Stimulated activated memory B cell treated with anti-CD40 and anti-IgM and Interleukin-4, amounts not matched to agents 10 μg/mL and 1 μg/mL and 100 μg/mL, for 72 hours (primary cell): ENCODE data around the gene ABHD12.

Experiments
- ATAC-seq: fragments of 150-1000 bp; cut with Tn5 transposase; 2 replicates; pipeline ENCODE4 v1.10.0; 2021
- H3K27ac Mint-ChIP-seq: one replicate; pipeline ENCODE4 v1.8.0; 2022; ENCODE audit warnings: mild to moderate bottlenecking, mixed read lengths
- H3K27me3 Mint-ChIP-seq: one replicate; pipeline ENCODE4 v1.8.0; 2022; ENCODE audit warnings: mixed read lengths
- H3K36me3 Mint-ChIP-seq: one replicate; pipeline ENCODE4 v1.8.0; 2022; ENCODE audit warnings: mixed read lengths
- H3K4me1 Mint-ChIP-seq: one replicate; pipeline ENCODE4 v1.8.0; 2022; ENCODE audit warnings: mixed read lengths
- H3K4me3 Mint-ChIP-seq: one replicate; pipeline ENCODE4 v1.8.0; 2022; ENCODE audit warnings: mild to moderate bottlenecking, moderate library complexity, mixed read lengths
- H3K9me3 Mint-ChIP-seq: one replicate; pipeline ENCODE4 v1.8.0; 2022; ENCODE audit warnings: mixed read lengths

ABHD12 gene

DNA sequence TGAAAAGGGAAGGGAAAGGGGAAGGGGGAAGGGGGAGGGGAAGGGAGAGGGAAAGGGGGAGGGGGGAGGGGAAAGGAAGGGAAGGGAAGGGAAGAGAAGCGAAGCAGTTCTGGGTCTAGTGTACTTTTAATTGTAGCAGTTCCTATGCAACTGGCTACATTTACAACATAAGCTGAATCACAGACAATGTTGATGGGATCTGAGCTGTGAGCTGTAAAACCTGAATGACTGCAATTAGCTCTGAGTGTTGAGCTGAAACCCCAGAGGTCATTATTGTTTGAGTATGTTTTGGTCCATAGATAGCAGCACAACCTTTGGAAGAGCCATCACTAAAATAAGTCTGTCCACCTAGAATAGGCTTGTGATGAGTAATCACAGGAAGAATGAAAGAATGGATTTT is 7.2 kb upstream of the ABHD12 start:
- peaks cover 11% of the 10 kb centered on the region for H3K4me1 Mint-ChIP-seq
- H3K27me3 Mint-ChIP-seq: peaks cover 13% of the 10 kb centered on the region
- ATAC-seq: no peak
- no peak overlapping the region for H3K4me3 Mint-ChIP-seq
- H3K36me3 Mint-ChIP-seq: peaks cover 5% of the 10 kb centered on the region
- H3K9me3 Mint-ChIP-seq: peaks cover 5% of the 10 kb centered on the region
- H3K27ac Mint-ChIP-seq: no peak overlapping the region

DNA sequence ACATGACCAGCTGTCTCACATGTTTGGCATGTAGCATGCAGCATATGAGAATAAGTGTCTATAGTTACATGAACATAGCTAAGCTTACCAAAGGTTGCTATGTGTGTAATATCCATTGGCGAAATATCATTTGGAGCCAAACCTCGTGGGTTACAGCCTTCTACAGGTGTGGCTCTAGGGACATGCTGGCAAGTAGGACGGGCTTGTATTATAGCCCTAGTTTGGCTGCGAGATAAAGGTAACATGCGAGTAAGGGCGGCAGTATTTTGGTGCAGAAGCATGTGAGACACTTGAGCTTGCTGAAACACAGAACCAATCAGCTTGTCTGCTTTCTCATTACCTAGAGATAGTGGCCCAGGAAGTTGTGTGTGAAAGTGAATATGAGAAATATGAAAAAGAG is 6.5 kb upstream of the ABHD12 start:
- Mint-ChIP-seq H3K9me3 (no peaks in the 10 kb centered on the region), H3K36me3 (no peaks in the 10 kb centered on the region), H3K27ac (no peak overlapping the region), H3K4me3 (no peak overlapping the region), H3K27me3 (peaks cover 13% of the 10 kb centered on the region), H3K4me1 (peaks cover 11% of the 10 kb centered on the region)
- ATAC-seq: no peak

- Mint-ChIP-seq H3K27ac (no peak overlapping the region), H3K4me1 (peaks cover 11% of the 10 kb centered on the region), H3K9me3 (no peaks in the 10 kb centered on the region), H3K27me3 (peaks cover 13% of the 10 kb centered on the region), H3K36me3 (no peaks in the 10 kb centered on the region), H3K4me3 (no peak overlapping the region)
- no peak for ATAC-seq
These were observed 4.4 kb upstream of the ABHD12 start for GRCh38 chr20:25394996-25395395.

DNA sequence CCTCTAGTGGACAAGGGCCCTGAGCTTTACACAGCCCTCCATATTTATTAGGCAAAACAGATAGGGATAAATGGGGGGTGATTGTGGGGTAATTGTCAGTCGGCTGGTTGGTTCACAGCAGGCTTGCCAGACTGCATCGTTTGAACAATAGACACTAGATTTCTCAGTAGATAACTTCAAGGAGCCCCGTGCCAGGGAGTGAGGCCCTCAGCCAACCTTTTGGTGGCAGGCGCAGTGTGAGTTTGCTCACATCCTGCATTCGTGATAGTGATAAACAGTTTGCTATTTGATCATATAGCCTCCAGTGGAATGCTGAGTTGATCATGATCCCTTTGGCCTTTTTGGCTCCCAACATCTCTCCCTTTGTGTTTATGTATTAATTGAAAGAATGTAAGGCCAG is 3.6 kb upstream of the ABHD12 start:
- H3K36me3 Mint-ChIP-seq: no peaks in the 10 kb centered on the region
- no peak overlapping the region for H3K27ac Mint-ChIP-seq
- H3K4me1 Mint-ChIP-seq: peaks cover 14% of the 10 kb centered on the region
- H3K9me3 Mint-ChIP-seq: no peaks in the 10 kb centered on the region
- H3K27me3 Mint-ChIP-seq: peaks cover 13% of the 10 kb centered on the region
- ATAC-seq: no peak
- H3K4me3 Mint-ChIP-seq: no peak overlapping the region

GRCh38 chr20:25389858-25390537 is 637 bp downstream of the ABHD12 start:
- Mint-ChIP-seq H3K27me3 (no peaks in the 10 kb centered on the region), H3K4me1 (peaks cover 10% of the 10 kb centered on the region), H3K27ac (no peak overlapping the region), H3K36me3 (peaks cover 6% of the 10 kb centered on the region), H3K4me3 (peak overlapping the region; percentile 75), H3K9me3 (no peaks in the 10 kb centered on the region)
- ATAC-seq: peak; percentile 31

- Mint-ChIP-seq H3K36me3 (peaks cover 6% of the 10 kb centered on the region), H3K4me3 (peak overlapping the region; percentile 75), H3K27me3 (no peaks in the 10 kb centered on the region), H3K27ac (no peak overlapping the region), H3K9me3 (no peaks in the 10 kb centered on the region), H3K4me1 (peaks cover 12% of the 10 kb centered on the region)
- no peak for ATAC-seq
These were observed 1.2 kb downstream of the ABHD12 start for GRCh38 chr20:25389401-25389857.

DNA sequence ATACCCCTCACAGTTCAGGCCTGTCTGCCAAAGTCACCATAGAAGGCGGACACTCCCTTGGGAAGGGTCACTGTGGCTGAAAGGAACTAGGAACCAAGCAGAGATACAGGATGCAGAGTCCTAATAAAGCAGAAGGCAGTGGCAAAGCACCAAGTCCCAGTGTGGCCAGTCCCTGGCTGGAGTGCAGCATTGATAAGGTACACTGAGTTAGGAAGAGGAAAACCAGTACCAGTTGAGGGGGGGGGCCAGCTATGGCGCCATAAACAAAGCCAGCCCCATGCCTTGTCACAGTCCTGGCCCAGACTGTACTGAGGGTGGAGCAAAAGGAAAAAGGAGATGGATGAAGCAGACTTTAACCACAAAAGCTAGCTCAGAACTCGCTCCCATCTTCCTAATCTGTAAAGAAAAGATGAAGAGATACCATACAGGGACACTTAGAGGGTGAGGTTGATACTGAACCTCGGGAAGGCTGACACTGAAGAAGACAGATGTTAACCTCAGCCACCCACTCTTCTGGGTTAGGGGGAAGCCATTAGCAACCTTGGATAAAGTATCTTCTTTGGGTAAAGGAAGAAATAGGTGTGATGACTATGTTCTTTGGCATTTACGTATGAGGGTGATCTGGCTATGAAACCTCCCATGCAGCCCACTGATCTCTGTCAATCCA is 7.8 kb downstream of the ABHD12 start:
- Mint-ChIP-seq H3K27me3 (no peaks in the 10 kb centered on the region), H3K36me3 (peaks cover 22% of the 10 kb centered on the region), H3K9me3 (no peaks in the 10 kb centered on the region), H3K4me1 (peaks cover 52% of the 10 kb centered on the region), H3K4me3 (no peak overlapping the region), H3K27ac (no peak overlapping the region)
- no peak for ATAC-seq

DNA sequence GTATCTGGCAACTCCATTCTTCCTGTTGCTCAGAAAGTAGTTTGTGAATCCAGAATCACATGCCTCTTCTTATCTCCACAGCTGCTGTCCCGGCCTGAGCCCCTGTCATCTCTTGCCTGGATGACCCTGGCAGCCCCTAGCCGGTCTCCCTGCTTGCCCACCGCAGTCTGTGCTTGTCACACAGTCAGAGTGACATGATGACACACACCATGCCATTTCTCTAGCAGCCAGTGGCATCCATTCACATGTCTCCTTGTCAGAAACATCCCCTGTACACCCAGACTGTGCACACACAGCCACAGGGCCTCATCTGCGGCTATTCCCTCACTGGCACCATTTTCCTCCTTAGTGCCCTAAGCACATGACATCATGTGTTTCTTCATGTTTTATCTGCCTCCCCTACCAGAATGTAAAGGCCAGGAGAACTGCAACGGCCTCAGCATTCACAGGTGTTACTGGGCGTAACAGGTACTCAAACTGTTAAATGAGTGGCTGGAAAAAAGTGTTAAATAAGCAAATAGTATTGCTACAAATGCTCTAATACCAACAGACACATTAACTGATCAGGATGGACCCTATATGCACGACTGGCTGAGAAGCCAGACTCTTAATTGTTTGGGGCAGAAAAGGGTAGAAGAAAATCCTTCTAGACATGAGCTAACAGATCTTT is 9.6 kb downstream of the ABHD12 start:
- Mint-ChIP-seq H3K4me3 (no peak overlapping the region), H3K4me1 (peaks cover 52% of the 10 kb centered on the region), H3K36me3 (peaks cover 22% of the 10 kb centered on the region), H3K27me3 (no peaks in the 10 kb centered on the region), H3K27ac (no peak overlapping the region), H3K9me3 (no peaks in the 10 kb centered on the region)
- ATAC-seq: no peak

GRCh38 chr20:25378884-25379733 is 11.5 kb downstream of the ABHD12 start:
- Mint-ChIP-seq H3K27ac (peak overlapping the region; percentile 69), H3K4me3 (peak overlapping the region; percentile 18), H3K4me1 (peaks cover 57% of the 10 kb centered on the region), H3K36me3 (peaks cover 32% of the 10 kb centered on the region), H3K9me3 (no peaks in the 10 kb centered on the region), H3K27me3 (no peaks in the 10 kb centered on the region)
- peak; percentile 87 for ATAC-seq

DNA sequence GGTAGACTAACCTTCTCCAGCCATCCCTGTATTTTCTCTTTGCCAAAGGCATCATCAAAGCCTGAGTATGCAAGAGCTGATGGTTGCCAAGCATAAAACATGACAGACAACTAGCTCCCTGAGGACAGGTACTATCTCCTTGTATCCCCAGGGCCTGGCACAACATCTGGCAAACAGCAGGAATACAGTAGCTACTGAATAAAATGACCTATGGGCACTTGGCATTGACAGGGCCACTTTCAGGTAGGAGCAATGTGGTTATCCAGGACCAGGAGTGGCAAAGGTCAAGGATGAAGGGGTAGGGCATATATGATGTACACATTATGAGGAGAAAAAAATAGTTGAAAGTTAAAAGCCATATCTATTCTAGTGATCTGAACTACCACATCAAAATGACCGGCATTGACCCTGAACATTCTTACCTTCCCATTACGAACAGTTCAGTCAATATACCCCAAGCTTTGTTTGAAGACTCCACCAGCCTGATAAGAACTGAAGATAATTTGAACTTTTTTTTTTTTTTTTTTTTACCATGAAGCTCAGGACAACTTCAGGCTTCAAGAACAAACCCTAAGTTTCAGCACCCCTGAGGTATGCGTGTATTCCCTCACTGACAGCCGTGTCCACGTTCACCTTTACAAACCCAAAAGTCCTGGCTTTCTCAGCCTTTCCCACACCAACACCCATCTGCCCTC is 12.3 kb downstream of the ABHD12 start:
- no peaks in the 10 kb centered on the region for H3K27me3 Mint-ChIP-seq
- H3K4me3 Mint-ChIP-seq: no peak overlapping the region
- H3K36me3 Mint-ChIP-seq: peaks cover 39% of the 10 kb centered on the region
- H3K4me1 Mint-ChIP-seq: peaks cover 57% of the 10 kb centered on the region
- ATAC-seq: no peak
- peak overlapping the region; percentile 69 for H3K27ac Mint-ChIP-seq
- no peaks in the 10 kb centered on the region for H3K9me3 Mint-ChIP-seq

DNA sequence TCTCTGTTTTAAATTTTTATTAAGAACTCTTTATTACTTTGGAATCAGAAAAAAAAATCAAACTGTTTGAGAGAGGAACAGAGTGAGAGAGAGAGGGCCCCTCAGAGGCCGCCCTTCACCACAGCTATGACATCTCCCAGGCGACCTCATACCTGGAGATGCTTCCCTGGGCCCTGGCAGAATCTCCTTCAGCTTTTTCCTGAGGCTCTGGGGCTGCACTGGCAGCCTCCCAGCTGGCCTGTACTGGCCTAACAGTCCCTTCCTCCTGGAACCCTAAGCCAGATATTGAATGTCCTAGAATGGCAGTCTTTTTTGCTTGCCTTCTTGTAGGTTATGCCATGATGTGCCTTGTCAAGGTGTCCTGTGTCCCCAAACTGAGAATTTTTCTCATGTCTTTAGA is 13.7 kb downstream of the ABHD12 start:
- H3K4me1 Mint-ChIP-seq: peaks cover 54% of the 10 kb centered on the region

DNA sequence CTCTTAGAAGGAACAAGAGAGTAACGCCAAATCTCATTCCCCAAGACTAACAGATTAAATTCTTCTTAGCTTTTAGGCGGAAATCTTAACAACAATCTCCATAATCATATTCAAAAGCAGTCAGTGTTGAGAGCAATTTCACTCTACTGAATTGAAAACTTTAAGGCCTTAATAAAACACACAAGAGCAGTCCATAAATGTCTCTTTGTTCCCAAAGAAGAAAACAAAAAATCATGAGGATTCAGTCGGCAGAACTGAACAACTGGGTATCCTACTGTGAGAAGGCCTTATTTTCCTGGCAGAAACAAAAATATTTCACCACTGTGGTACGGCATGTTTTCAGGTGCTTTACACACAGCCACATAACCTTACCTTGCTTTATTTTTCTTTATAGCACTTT is 14.4 kb downstream of the ABHD12 start:
- Mint-ChIP-seq H3K4me1 (peaks cover 54% of the 10 kb centered on the region), H3K27ac (no peak overlapping the region), H3K27me3 (no peaks in the 10 kb centered on the region), H3K4me3 (no peak overlapping the region), H3K9me3 (no peaks in the 10 kb centered on the region), H3K36me3 (peaks cover 30% of the 10 kb centered on the region)
- no peak for ATAC-seq

More for the DNA sequence above, 13.7 kb downstream of the ABHD12 start:
- peaks cover 33% of the 10 kb centered on the region for H3K36me3 Mint-ChIP-seq
- no peaks in the 10 kb centered on the region for H3K9me3 Mint-ChIP-seq
- no peaks in the 10 kb centered on the region for H3K27me3 Mint-ChIP-seq
- H3K27ac Mint-ChIP-seq: no peak overlapping the region
- ATAC-seq: no peak
- no peak overlapping the region for H3K4me3 Mint-ChIP-seq

- H3K4me3 Mint-ChIP-seq: no peak overlapping the region
- H3K9me3 Mint-ChIP-seq: no peaks in the 10 kb centered on the region
- peaks cover 53% of the 10 kb centered on the region for H3K4me1 Mint-ChIP-seq
- ATAC-seq: no peak
- H3K27me3 Mint-ChIP-seq: no peaks in the 10 kb centered on the region
- H3K36me3 Mint-ChIP-seq: peaks cover 21% of the 10 kb centered on the region
- peak overlapping the region; percentile 21 for H3K27ac Mint-ChIP-seq
These were observed 15.8 kb downstream of the ABHD12 start for GRCh38 chr20:25374842-25375241.

GRCh38 chr20:25372584-25373336 is 17.9 kb downstream of the ABHD12 start:
- no peaks in the 10 kb centered on the region for H3K9me3 Mint-ChIP-seq
- no peak for ATAC-seq
- no peak overlapping the region for H3K4me3 Mint-ChIP-seq
- peaks cover 36% of the 10 kb centered on the region for H3K4me1 Mint-ChIP-seq
- H3K36me3 Mint-ChIP-seq: peaks cover 21% of the 10 kb centered on the region
- H3K27me3 Mint-ChIP-seq: no peaks in the 10 kb centered on the region
- no peak overlapping the region for H3K27ac Mint-ChIP-seq
